Liver (tissue), 9 donors: Measurements from ENCODE around the gene FBLN1. TPM values are rescaled to one million over a fixed set of nuclear protein-coding genes. Genes with fewer than 3 reads are reported as not detected.

Experiments
- DNase-seq: peaks from one replicate; pipeline ENCODE4 v3.0.0-alpha.2; 2017; ENCODE audit warnings: low spot score
- H3K27ac ChIP-seq, 2 donors: one replicate each; pipeline ENCODE4 v1.7.0; 2013; ENCODE audit warnings: inconsistent platforms in 2 of 2, low read length in 2 of 2, control low read depth in 1 of 2, low read depth in 1 of 2, mild to moderate bottlenecking in 1 of 2
- H3K27me3 ChIP-seq, 4 donors: one replicate each; pipeline versions ENCODE4 v1.6.1 to v1.7.0; 2013; ENCODE audit warnings: low read length in 3 of 4, inconsistent platforms in 1 of 4, mild to moderate bottlenecking in 1 of 4, moderate library complexity in 1 of 4; ENCODE audit not compliant: control insufficient read depth in 4 of 4, insufficient read depth in 4 of 4
- H3K36me3 ChIP-seq, 4 donors: one replicate each; pipeline versions ENCODE4 v1.6.1 to v1.7.0; 2013; ENCODE audit warnings: low read length in 3 of 4, mild to moderate bottlenecking in 3 of 4, low read depth in 1 of 4, moderate library complexity in 1 of 4; ENCODE audit not compliant: control insufficient read depth in 4 of 4, insufficient read depth in 3 of 4
- H3K4me1 ChIP-seq, 4 donors: one replicate each; pipeline versions ENCODE4 v1.6.1 to v1.7.0; 2013; ENCODE audit warnings: low read length in 3 of 4, mild to moderate bottlenecking in 3 of 4, moderate library complexity in 1 of 4; ENCODE audit not compliant: control insufficient read depth in 4 of 4, insufficient read depth in 4 of 4
- H3K4me3 ChIP-seq, 3 donors: one replicate each; pipeline versions ENCODE4 v1.6.1 to v1.7.0; 2013; ENCODE audit warnings: low read length in 3 of 3, control low read depth in 1 of 3, low read depth in 1 of 3, mild to moderate bottlenecking in 1 of 3
- H3K9ac ChIP-seq, 2 donors: one replicate each; pipeline ENCODE4 v1.7.0; 2013; ENCODE audit warnings: low read length in 2 of 2, mild to moderate bottlenecking in 2 of 2, moderate library complexity in 2 of 2, control low read depth in 1 of 2, low read depth in 1 of 2
- H3K9me3 ChIP-seq, 4 donors: one replicate each; pipeline versions ENCODE4 v1.6.1 to v1.7.0; 2013; ENCODE audit warnings: low read length in 3 of 4; ENCODE audit not compliant: control insufficient read depth in 4 of 4
- CTCF ChIP-seq: fragments of 150-350 bp; IDR thresholded peaks from 2 replicates; pipeline ENCODE4 v1.5.1; 2017; ENCODE audit warnings: improper control_type of control experiment, low read depth, low read length; ENCODE audit not compliant: missing input control
- EGR1 ChIP-seq, 2 donors: IDR thresholded peaks; 2 replicates each; pipeline ENCODE4 v1.6.1; 2016 to 2018; ENCODE audit warnings: antibody characterized with exemption in 2 of 2, low read depth in 2 of 2
- FOXA1 ChIP-seq: IDR thresholded peaks from 2 replicates; pipeline ENCODE4 v1.6.1; 2016; ENCODE audit warnings: antibody characterized with exemption
- FOXA2 ChIP-seq: IDR thresholded peaks from 2 replicates; pipeline ENCODE4 v1.6.1; 2016; ENCODE audit warnings: antibody characterized with exemption
- GABPA ChIP-seq, 2 donors: IDR thresholded peaks in 1 of 2; conservative IDR thresholded peaks in 1 of 2; 2 replicates each; pipeline ENCODE4 v1.6.1; 2016; ENCODE audit warnings: antibody characterized with exemption in 2 of 2, mild to moderate bottlenecking in 1 of 2, moderate library complexity in 1 of 2
- HNF4G ChIP-seq: IDR thresholded peaks from 2 replicates; pipeline ENCODE4 v1.6.1; 2016; ENCODE audit warnings: antibody characterized with exemption
- JUND ChIP-seq, 2 donors: IDR thresholded peaks; 2 replicates each; pipeline ENCODE4 v1.6.1; 2016; ENCODE audit warnings: antibody characterized with exemption in 2 of 2
- NR2F2 ChIP-seq: IDR thresholded peaks from 2 replicates; pipeline ENCODE4 v1.6.1; 2016; ENCODE audit warnings: antibody characterized with exemption
- RAD21 ChIP-seq, 2 donors: IDR thresholded peaks; 2 replicates each; pipeline ENCODE4 v1.6.1; 2016; ENCODE audit warnings: antibody characterized with exemption in 2 of 2, mild to moderate bottlenecking in 2 of 2
- REST ChIP-seq: IDR thresholded peaks from 2 replicates; pipeline ENCODE4 v1.6.1; 2016; ENCODE audit warnings: antibody characterized with exemption, mild to moderate bottlenecking
- SP1 ChIP-seq: IDR thresholded peaks from 2 replicates; pipeline ENCODE4 v1.6.1; 2018; ENCODE audit warnings: antibody characterized with exemption, mild to moderate bottlenecking
- TAF1 ChIP-seq: conservative IDR thresholded peaks from 2 replicates; pipeline ENCODE4 v1.6.1; 2016; ENCODE audit warnings: antibody characterized with exemption, mild to moderate bottlenecking
- ZBTB33 ChIP-seq: IDR thresholded peaks from 2 replicates; pipeline ENCODE4 v1.6.1; 2016; ENCODE audit warnings: antibody characterized with exemption
- WGBS: extraction: QIAGEN DNeasy Blood & Tissue Kit; methylation state at CpG from one replicate; pipeline ENCODE4 v1.1.7; 2013; 5-methylcytosine and 5-hydroxymethylcytosine counted together
- polyA plus RNA-seq, 2 donors: library from polyadenylated mRNA; stranded (reverse) in 1 of 2; unstranded in 1 of 2; fragments of 200-250 nt in 1 of 2; fragments of >200 nt in 1 of 2; fragmentation: Nextera tagmentation in 1 of 2; extraction: Ambion mirVana in 1 of 2; gene quantifications; one replicate each; pipeline versions ENCODE4 v1.2.1 to v1.2.3, GENCODE V29; 2013 to 2015
- total RNA-seq, 2 donors: library from RNA; depleted of rRNA; stranded (reverse); fragments of >200 nt; gene quantifications; one replicate each; pipeline ENCODE4 v1.2.3, GENCODE V29; 2014
- donor health status: healthy.
- donor health status: healthy.
- donor health status: healthy.
- donor health status: healthy.
- donor health status: healthy.

Gene FBLN1
- total and polyA plus RNA-seq, 4 donors: 2.2 to 9.3 (median 6.3) TPM

DNA sequence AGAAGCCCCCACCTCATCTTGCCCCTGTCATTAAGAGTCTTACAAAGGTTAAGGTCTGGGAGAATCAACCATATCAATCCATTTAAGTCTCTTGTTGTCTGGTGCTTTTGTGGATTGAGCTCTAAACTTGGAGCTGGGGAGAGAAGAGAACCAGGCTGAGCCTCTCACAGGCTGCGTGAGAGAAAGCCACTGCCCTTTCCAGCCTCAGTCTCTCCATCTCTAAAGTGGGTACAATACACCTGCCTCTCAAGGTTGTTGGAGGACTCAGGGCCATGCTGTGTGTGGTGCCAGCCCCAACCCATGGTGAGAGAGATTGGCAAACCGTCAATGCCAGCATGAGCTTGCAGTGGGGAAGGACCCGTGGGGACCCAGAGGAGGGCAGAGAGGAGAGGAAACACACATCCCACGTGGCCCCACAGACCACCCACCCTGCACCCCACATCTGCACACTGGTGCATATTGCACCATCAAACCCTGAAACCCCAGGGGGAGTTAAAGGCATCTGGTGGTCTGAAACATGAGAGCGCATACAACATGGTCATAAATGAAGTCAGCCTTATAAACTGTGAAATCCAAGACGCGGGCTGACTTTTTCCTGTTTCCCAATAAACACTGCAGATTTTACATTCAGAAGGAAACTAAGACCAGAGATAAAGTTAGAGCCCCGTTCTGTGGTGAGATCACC is 27.5 kb upstream of the FBLN1 start:
- Histone ChIP-seq H3K4me1 (no peaks in the 10 kb centered on the region), H3K27me3 (peaks cover 0 to 2% (median 0%) of the 10 kb centered on the region in 4 donors), H3K4me3 (no peak overlapping the region), H3K9ac (no peak overlapping the region), H3K27ac (no peak overlapping the region), H3K36me3 (no peaks in the 10 kb centered on the region), H3K9me3 (no peaks in the 10 kb centered on the region)
- TF ChIP-seq JUND (IDR thresholded peaks at IDR 0.05) (no peak), NR2F2 (no peak), CTCF (no peak), GABPA (IDR thresholded peaks at IDR 0.05 in 1 of 2, conservative IDR thresholded peaks at IDR 0.05 in 1 of 2) (no peak), RAD21 (IDR thresholded peaks at IDR 0.05) (no peak), SP1 (no peak)
- WGBS: 75% methylated on average over 8 of the region's 8 CpGs
- DNase-seq: no peak

- TF ChIP-seq REST: no peak
- TF ChIP-seq JUND (IDR thresholded peaks at IDR 0.05): no peak
- no peak for TF ChIP-seq SP1
- no peak for TF ChIP-seq EGR1 (IDR thresholded peaks at IDR 0.05; ENCODE audit: low read depth in 2 of 2)
- TF ChIP-seq TAF1: no peak
- TF ChIP-seq FOXA2: no peak
- TF ChIP-seq HNF4G: no peak
- TF ChIP-seq FOXA1: no peak
- TF ChIP-seq ZBTB33: no peak
- TF ChIP-seq RAD21 (IDR thresholded peaks at IDR 0.05): no peak
- 90% methylated on average over 15 of the region's 15 CpGs for WGBS
- no peak overlapping the region for H3K9ac ChIP-seq
- no peaks in the 10 kb centered on the region for H3K9me3 ChIP-seq
- DNase-seq: no peak
- H3K36me3 ChIP-seq: no peaks in the 10 kb centered on the region
- peaks cover 0 to 2% (median 0%) of the 10 kb centered on the region in 4 donors for H3K27me3 ChIP-seq
- no peak overlapping the region for H3K27ac ChIP-seq
- no peaks in the 10 kb centered on the region for H3K4me1 ChIP-seq
- H3K4me3 ChIP-seq: no peak overlapping the region
Observed at GRCh38 chr22:45475851-45476514, 26.7 kb upstream of the FBLN1 start.
